B cell (primary cell): ENCODE results near the gene PRPF38A.

Experiments used
- EZH2 ChIP-seq: IDR thresholded peaks from 2 replicates; pipeline ENCODE4 v1.6.1; 2012; ENCODE audit warnings: borderline replicate concordance, low read depth, mild to moderate bottlenecking, moderate library complexity, low read length; ENCODE audit not compliant: insufficient read depth, poor library complexity, severe bottlenecking
- TF ChIP-seq, protein P1 (sequence below): fragments of 200-600 bp; IDR thresholded peaks from one replicate; pipeline ENCODE4 v1.8.0; 2022; ENCODE audit warnings: antibody characterized with exemption, mild to moderate bottlenecking

DNA sequence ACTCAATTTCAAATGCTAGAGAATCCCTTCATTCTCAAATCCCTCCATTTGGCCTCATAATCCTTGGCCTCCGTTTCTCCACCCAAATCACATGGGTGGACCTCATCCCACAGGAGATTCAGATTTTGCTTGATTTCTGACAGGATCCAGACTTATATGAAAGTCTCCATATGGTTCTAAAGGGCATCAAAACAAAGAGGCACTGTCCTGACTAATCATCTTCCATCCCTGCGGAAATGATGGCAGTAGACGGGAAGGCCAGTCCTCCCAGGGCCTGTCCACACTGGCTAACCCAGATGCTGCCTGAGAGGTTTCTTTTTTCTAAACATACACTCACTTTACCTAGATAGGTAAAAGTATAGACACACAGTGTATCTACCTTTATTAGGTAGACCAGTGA lies 19.0 kb upstream of the PRPF38A start:
- no peak for TF ChIP-seq EZH2
- TF ChIP-seq, protein P1, sequence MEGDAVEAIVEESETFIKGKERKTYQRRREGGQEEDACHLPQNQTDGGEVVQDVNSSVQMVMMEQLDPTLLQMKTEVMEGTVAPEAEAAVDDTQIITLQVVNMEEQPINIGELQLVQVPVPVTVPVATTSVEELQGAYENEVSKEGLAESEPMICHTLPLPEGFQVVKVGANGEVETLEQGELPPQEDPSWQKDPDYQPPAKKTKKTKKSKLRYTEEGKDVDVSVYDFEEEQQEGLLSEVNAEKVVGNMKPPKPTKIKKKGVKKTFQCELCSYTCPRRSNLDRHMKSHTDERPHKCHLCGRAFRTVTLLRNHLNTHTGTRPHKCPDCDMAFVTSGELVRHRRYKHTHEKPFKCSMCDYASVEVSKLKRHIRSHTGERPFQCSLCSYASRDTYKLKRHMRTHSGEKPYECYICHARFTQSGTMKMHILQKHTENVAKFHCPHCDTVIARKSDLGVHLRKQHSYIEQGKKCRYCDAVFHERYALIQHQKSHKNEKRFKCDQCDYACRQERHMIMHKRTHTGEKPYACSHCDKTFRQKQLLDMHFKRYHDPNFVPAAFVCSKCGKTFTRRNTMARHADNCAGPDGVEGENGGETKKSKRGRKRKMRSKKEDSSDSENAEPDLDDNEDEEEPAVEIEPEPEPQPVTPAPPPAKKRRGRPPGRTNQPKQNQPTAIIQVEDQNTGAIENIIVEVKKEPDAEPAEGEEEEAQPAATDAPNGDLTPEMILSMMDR: no peak
